HG03439 (cell line): ENCODE results near the gene PRSS38.

Experiments used
- ATAC-seq: cut with Tn5 transposase; IDR thresholded peaks from one replicate; pipeline ENCODE4 v1.9.1; 2021; ENCODE audit warnings: mild to moderate bottlenecking, moderate library complexity; ENCODE audit not compliant: unreplicated experiment

PRSS38 gene

GRCh38 chr1:227884370-227885134, 69.1 kb downstream of the PRSS38 start:
- ATAC-seq: no peak

GRCh38 chr1:227885135-227885647, 69.7 kb downstream of the PRSS38 start:
- ATAC-seq: no peak

GRCh38 chr1:227885648-227886502, 70.4 kb downstream of the PRSS38 start:
- ATAC-seq: no peak

- no peak for ATAC-seq
Observed at GRCh38 chr1:227886503-227886961, 71.1 kb downstream of the PRSS38 start.

- ATAC-seq: no peak
Observed at GRCh38 chr1:227886993-227887696, 71.7 kb downstream of the PRSS38 start.

GRCh38 chr1:227887697-227888403, 72.4 kb downstream of the PRSS38 start:
- ATAC-seq: no peak

- no peak for ATAC-seq
Observed at GRCh38 chr1:227888404-227889046, 73.0 kb downstream of the PRSS38 start.

GRCh38 chr1:227889047-227889862, 73.8 kb downstream of the PRSS38 start:
- no peak for ATAC-seq

- no peak for ATAC-seq
Observed at GRCh38 chr1:227889863-227890405, 74.5 kb downstream of the PRSS38 start.

- no peak for ATAC-seq
Observed at GRCh38 chr1:227890451-227891222, 75.2 kb downstream of the PRSS38 start.

GRCh38 chr1:227891223-227891954, 75.9 kb downstream of the PRSS38 start:
- ATAC-seq: no peak

- ATAC-seq: no peak
Observed at GRCh38 chr1:227891955-227892488, 76.5 kb downstream of the PRSS38 start.

GRCh38 chr1:227892489-227893299, 77.2 kb downstream of the PRSS38 start:
- no peak for ATAC-seq

- no peak for ATAC-seq
Observed at GRCh38 chr1:227893300-227893948, 77.9 kb downstream of the PRSS38 start.

GRCh38 chr1:227893949-227894721, 78.7 kb downstream of the PRSS38 start:
- no peak for ATAC-seq
